B cell (primary cell): ENCODE data around the gene SULT2B1.

Source experiments
- EZH2 ChIP-seq: IDR thresholded peaks from 2 replicates; pipeline ENCODE4 v1.6.1; 2012; ENCODE audit warnings: borderline replicate concordance, low read depth, mild to moderate bottlenecking, moderate library complexity, low read length; ENCODE audit not compliant: insufficient read depth, poor library complexity, severe bottlenecking
- TF ChIP-seq, protein P1 (sequence below): fragments of 200-600 bp; IDR thresholded peaks from one replicate; pipeline ENCODE4 v1.8.0; 2022; ENCODE audit warnings: antibody characterized with exemption, mild to moderate bottlenecking

DNA sequence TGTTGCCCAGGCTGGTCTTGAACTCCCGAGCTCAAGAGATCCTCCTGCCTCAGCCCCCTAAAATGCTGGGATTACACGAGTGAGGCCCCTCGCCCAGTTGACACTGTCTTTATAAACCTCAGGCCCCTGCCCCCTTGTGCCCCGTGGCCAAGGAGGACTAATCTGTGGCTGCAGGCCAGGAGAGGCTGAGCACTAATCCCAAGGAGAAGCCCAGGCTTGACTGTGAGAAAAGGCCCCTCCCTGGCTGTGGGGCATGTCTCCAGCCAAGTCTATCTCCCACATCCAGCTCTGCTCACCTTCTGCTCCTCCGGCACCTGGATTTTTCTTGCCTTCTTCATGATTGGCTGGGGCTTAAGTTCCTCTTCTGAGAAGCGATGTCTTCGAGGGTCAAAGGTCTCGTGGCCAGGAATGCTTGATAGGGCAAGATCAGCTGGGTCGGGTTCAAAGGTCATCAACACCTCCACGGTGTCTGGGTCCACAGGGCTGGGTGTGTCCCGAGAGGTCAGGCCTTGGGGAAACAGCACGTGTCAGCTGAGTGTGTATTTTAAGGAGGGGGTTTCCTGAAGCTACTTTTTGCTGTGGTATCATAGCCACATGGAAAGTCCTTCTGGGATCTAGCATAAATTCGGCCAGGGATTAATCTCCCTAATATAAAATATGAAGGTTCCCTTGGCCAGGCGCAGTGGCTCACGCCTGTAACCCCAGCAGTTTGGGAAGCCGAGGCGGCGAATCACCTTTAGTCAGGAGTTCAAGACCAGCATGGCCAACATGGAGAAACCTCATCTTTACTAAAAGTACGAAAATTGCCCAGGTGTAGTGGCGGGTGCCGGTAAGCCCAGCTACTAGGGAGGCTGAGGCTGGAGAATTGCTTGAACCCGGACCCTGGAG is 81.4 kb downstream of the SULT2B1 start:
- TF ChIP-seq, protein P1, sequence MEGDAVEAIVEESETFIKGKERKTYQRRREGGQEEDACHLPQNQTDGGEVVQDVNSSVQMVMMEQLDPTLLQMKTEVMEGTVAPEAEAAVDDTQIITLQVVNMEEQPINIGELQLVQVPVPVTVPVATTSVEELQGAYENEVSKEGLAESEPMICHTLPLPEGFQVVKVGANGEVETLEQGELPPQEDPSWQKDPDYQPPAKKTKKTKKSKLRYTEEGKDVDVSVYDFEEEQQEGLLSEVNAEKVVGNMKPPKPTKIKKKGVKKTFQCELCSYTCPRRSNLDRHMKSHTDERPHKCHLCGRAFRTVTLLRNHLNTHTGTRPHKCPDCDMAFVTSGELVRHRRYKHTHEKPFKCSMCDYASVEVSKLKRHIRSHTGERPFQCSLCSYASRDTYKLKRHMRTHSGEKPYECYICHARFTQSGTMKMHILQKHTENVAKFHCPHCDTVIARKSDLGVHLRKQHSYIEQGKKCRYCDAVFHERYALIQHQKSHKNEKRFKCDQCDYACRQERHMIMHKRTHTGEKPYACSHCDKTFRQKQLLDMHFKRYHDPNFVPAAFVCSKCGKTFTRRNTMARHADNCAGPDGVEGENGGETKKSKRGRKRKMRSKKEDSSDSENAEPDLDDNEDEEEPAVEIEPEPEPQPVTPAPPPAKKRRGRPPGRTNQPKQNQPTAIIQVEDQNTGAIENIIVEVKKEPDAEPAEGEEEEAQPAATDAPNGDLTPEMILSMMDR, result no peak
- TF ChIP-seq EZH2, result no peak
